SK-N-SH treated with all-trans-retinoic acid at 6 μM for 48 hours (cell line): Measurements from ENCODE around the gene FSHB.
"Not testable (repeated sequence)": the region's sequence is repeated elsewhere in the genome, so short reads cannot be mapped to it uniquely, and the experiment has no call there.

ENCODE experiments used
- ATAC-seq: fragments of 200-7000 bp; cut with Tn5 transposase; 3 replicates; pipeline ENCODE4 v1.9.1; 2020; ENCODE audit warnings: mild to moderate bottlenecking, moderate library complexity
- ARNTL ChIP-seq: fragments of 450-650 bp; formaldehyde crosslinking; IDR thresholded peaks from 2 replicates; pipeline ENCODE4 v1.5.0; 2020; ENCODE audit warnings: low read depth, mild to moderate bottlenecking, moderate library complexity, borderline replicate concordance
- BACH2 ChIP-seq: fragments of 250-450 bp; sonication (Bioruptor Pico); IDR thresholded peaks from 2 replicates; pipeline ENCODE4 v1.9.0; 2021; ENCODE audit warnings: mild to moderate bottlenecking, borderline replicate concordance
- CREB5 ChIP-seq: fragments of 250-450 bp; sonication (Bioruptor Pico); IDR thresholded peaks from 2 replicates; pipeline ENCODE4 v1.5.1; 2020; ENCODE audit warnings: low read depth, mild to moderate bottlenecking, moderate library complexity
- CSDC2 ChIP-seq: fragments of 250-450 bp; sonication (Bioruptor Pico); IDR thresholded peaks from 2 replicates; pipeline ENCODE4 v1.5.0; 2020; ENCODE audit warnings: mild to moderate bottlenecking, moderate library complexity
- CSRNP3 ChIP-seq: fragments of 250-450 bp; sonication (Bioruptor Pico); IDR thresholded peaks from 2 replicates; pipeline ENCODE4 v1.5.1; 2021; ENCODE audit warnings: mild to moderate bottlenecking, moderate library complexity
- ESRRG ChIP-seq: fragments of 250-450 bp; sonication (Bioruptor Pico); IDR thresholded peaks from 2 replicates; pipeline ENCODE4 v1.6.1; 2021; ENCODE audit warnings: mild to moderate bottlenecking
- GLIS3 ChIP-seq: fragments of 250-450 bp; sonication (Bioruptor Pico); IDR thresholded peaks from 2 replicates; pipeline ENCODE4 v1.5.0; 2020; ENCODE audit warnings: mild to moderate bottlenecking, moderate library complexity
- OSR1 ChIP-seq: fragments of 250-450 bp; sonication (Bioruptor Pico); IDR thresholded peaks from 2 replicates; pipeline ENCODE4 v1.8.0; 2022; ENCODE audit warnings: moderate library complexity, mild to moderate bottlenecking, inconsistent platforms
- PATZ1 ChIP-seq: fragments of 250-450 bp; sonication (Bioruptor Pico); IDR thresholded peaks from 2 replicates; pipeline ENCODE4 v1.8.0; 2020; ENCODE audit warnings: mild to moderate bottlenecking, moderate library complexity, borderline replicate concordance
- PPARA ChIP-seq: fragments of 250-450 bp; sonication (Bioruptor Pico); IDR thresholded peaks from 2 replicates; pipeline ENCODE4 v1.5.0; 2020; ENCODE audit warnings: mild to moderate bottlenecking, borderline replicate concordance
- RARB ChIP-seq: fragments of 250-450 bp; sonication (Bioruptor Pico); IDR thresholded peaks from 2 replicates; pipeline ENCODE4 v1.8.0; 2021; ENCODE audit warnings: mild to moderate bottlenecking, moderate library complexity
- TCF4 ChIP-seq: fragments of 250-450 bp; sonication (Bioruptor Pico); IDR thresholded peaks from 2 replicates; pipeline ENCODE4 v1.8.0; 2021; ENCODE audit warnings: mild to moderate bottlenecking, moderate library complexity, borderline replicate concordance
- TOX ChIP-seq: fragments of 250-450 bp; sonication (Bioruptor Pico); IDR thresholded peaks from 2 replicates; pipeline ENCODE4 v1.8.0; 2021; ENCODE audit warnings: mild to moderate bottlenecking, moderate library complexity, borderline replicate concordance
- ZFP3 ChIP-seq: fragments of 250-450 bp; sonication (Bioruptor Pico); IDR thresholded peaks from 2 replicates; pipeline ENCODE4 v1.5.0; 2020; ENCODE audit warnings: mild to moderate bottlenecking, moderate library complexity
- ZNF565 ChIP-seq: fragments of 450-650 bp; formaldehyde crosslinking; conservative IDR thresholded peaks from 2 replicates; pipeline ENCODE4 v1.5.0; 2020; ENCODE audit warnings: low read depth, mild to moderate bottlenecking, moderate library complexity
- ZNF70 ChIP-seq: fragments of 450-650 bp; formaldehyde crosslinking; IDR thresholded peaks from 2 replicates; pipeline ENCODE4 v1.5.0; 2020; ENCODE audit warnings: mild to moderate bottlenecking, moderate library complexity
- ZNF8 ChIP-seq: fragments of 450-650 bp; formaldehyde crosslinking; IDR thresholded peaks from 2 replicates; pipeline ENCODE4 v1.5.0; 2020; ENCODE audit warnings: mild to moderate bottlenecking, moderate library complexity
- TF ChIP-seq, protein P1 (sequence below): fragments of 250-450 bp; sonication (Bioruptor Pico); IDR thresholded peaks from 2 replicates; pipeline ENCODE4 v1.8.0; 2021; ENCODE audit warnings: low read depth, mild to moderate bottlenecking, moderate library complexity, borderline replicate concordance
- TF ChIP-seq, protein P2 (sequence below): fragments of 250-450 bp; sonication (Bioruptor Pico); IDR thresholded peaks from 2 replicates; pipeline ENCODE4 v1.5.0; 2020; ENCODE audit warnings: mild to moderate bottlenecking, moderate library complexity

The FSHB gene

DNA sequence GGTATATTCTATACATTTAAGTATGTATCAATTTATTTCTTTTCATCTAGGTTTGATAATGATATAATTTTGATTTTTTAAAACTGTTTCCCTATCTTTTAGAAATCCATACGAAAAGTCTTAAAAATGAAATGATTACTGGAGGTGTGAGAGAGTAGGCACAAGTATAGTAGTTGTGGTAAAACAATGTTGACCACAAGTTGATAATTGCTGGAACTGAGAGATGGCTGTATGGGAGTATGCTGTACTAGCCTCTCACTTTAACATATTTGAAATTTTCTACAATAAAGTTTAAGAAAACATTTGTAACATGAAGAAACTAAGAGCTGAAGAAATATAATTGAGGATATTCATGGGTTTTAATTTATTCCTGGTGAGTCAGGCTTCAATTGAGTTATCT lies 30.0 kb downstream of the FSHB start:
- TF ChIP-seq TOX (CRISPR knock-in tag) = no peak
- TF ChIP-seq CREB5 = no peak
- no peak for TF ChIP-seq CSDC2 (CRISPR knock-in tag)
- no peak for TF ChIP-seq PATZ1 (CRISPR knock-in tag)
- no peak for TF ChIP-seq ZNF8 (CRISPR knock-in tag)
- TF ChIP-seq ZFP3 = no peak
- no peak for TF ChIP-seq ARNTL
- no peak for TF ChIP-seq ESRRG
- no peak for TF ChIP-seq RARB (CRISPR knock-in tag)
- no peak for TF ChIP-seq CSRNP3 (CRISPR knock-in tag)
- TF ChIP-seq ZNF565 (CRISPR knock-in tag) = no peak
- TF ChIP-seq OSR1 (CRISPR knock-in tag) = no peak
- TF ChIP-seq BACH2 (CRISPR knock-in tag) = no peak
- no peak for ATAC-seq

DNA sequence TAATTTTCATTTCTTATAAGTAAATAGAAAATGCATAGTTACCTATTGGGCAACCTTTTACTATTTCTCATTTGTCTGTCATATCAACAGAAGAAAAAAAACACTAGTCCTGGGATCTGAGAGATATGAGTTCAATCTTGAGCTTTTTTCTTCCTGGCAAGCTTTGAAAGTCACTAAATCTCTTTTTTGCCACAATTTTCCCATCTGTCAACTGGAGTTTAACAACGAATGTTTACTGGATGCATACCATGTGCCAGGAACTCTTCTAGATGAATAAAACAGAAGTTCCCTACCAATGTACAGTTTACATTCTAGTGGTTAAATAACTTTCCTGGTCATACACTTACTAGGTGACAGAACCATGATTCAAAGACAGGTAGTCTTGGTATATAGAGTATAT lies 31.0 kb downstream of the FSHB start:
- ATAC-seq = no peak
- TF ChIP-seq GLIS3 (CRISPR knock-in tag) (no peak), PPARA (CRISPR knock-in tag) (no peak), PATZ1 (CRISPR knock-in tag) (no peak), TCF4 (CRISPR knock-in tag) (no peak), CSRNP3 (CRISPR knock-in tag) (no peak), ESRRG (no peak)
- TF ChIP-seq, protein P1, sequence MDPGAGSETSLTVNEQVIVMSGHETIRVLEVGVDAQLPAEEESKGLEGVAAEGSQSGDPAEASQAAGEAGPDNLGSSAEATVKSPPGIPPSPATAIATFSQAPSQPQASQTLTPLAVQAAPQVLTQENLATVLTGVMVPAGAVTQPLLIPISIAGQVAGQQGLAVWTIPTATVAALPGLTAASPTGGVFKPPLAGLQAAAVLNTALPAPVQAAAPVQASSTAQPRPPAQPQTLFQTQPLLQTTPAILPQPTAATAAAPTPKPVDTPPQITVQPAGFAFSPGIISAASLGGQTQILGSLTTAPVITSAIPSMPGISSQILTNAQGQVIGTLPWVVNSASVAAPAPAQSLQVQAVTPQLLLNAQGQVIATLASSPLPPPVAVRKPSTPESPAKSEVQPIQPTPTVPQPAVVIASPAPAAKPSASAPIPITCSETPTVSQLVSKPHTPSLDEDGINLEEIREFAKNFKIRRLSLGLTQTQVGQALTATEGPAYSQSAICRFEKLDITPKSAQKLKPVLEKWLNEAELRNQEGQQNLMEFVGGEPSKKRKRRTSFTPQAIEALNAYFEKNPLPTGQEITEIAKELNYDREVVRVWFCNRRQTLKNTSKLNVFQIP = no peak

DNA sequence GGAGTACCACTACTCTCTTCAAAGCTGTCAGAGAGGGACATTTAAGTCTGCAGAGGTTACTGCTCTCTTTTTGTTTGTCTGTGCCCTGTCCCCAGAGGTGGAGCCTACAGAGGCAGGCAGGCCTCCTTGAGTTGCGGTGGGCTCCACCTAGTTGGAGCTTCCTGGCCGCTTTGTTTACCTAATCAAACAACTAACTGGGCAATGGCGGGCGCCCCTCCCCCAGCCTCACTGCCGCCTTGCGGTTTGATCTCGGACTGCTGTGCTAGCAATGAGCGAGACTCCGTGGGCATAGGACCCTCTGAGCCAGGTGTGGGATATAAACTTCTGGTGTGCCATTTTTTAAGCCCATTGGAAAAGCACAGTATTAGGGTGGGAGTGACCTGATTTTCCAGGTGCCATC lies 37.8 kb downstream of the FSHB start:
- not testable (repeated sequence) for ATAC-seq

- ATAC-seq = no peak
- no peak for TF ChIP-seq ZNF70 (CRISPR knock-in tag)
- no peak for TF ChIP-seq OSR1 (CRISPR knock-in tag)
- TF ChIP-seq ZFP3 = no peak
- no peak for TF ChIP-seq ESRRG
- TF ChIP-seq, protein P2, sequence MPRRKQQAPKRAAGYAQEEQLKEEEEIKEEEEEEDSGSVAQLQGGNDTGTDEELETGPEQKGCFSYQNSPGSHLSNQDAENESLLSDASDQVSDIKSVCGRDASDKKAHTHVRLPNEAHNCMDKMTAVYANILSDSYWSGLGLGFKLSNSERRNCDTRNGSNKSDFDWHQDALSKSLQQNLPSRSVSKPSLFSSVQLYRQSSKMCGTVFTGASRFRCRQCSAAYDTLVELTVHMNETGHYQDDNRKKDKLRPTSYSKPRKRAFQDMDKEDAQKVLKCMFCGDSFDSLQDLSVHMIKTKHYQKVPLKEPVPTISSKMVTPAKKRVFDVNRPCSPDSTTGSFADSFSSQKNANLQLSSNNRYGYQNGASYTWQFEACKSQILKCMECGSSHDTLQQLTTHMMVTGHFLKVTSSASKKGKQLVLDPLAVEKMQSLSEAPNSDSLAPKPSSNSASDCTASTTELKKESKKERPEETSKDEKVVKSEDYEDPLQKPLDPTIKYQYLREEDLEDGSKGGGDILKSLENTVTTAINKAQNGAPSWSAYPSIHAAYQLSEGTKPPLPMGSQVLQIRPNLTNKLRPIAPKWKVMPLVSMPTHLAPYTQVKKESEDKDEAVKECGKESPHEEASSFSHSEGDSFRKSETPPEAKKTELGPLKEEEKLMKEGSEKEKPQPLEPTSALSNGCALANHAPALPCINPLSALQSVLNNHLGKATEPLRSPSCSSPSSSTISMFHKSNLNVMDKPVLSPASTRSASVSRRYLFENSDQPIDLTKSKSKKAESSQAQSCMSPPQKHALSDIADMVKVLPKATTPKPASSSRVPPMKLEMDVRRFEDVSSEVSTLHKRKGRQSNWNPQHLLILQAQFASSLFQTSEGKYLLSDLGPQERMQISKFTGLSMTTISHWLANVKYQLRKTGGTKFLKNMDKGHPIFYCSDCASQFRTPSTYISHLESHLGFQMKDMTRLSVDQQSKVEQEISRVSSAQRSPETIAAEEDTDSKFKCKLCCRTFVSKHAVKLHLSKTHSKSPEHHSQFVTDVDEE = no peak
These were observed 39.9 kb downstream of the FSHB start for GRCh38 chr11:30270671-30271070.
